Central memory CD8-positive, alpha-beta T cell (primary cell): ENCODE data around the gene SLC22A16.

Source experiments
- ATAC-seq: fragments of 150-1000 bp; cut with Tn5 transposase; replicated peaks from 2 replicates; pipeline ENCODE4 v1.10.0; 2022; ENCODE audit warnings: mild to moderate bottlenecking, moderate FRiP score, moderate number of reproducible peaks; ENCODE audit not compliant: poor library complexity, severe bottlenecking; ENCODE audit errors: extremely low read depth
- DNase-seq, 2 donors: peaks; one replicate each; pipeline ENCODE4 v3.0.0; 2021; ENCODE audit warnings: low spot score in 2 of 2
- H3K27ac Mint-ChIP-seq: one replicate; pipeline ENCODE4 v1.8.0; 2022; ENCODE audit warnings: low read depth, mild to moderate bottlenecking, moderate library complexity, mixed read lengths
- H3K27me3 Mint-ChIP-seq: one replicate; pipeline ENCODE4 v1.8.0; 2022; ENCODE audit warnings: mixed read lengths
- H3K36me3 Mint-ChIP-seq: one replicate; pipeline ENCODE4 v1.8.0; 2022; ENCODE audit warnings: mild to moderate bottlenecking, moderate library complexity, mixed read lengths; ENCODE audit not compliant: insufficient read depth
- H3K4me1 Mint-ChIP-seq: one replicate; pipeline ENCODE4 v1.8.0; 2022; ENCODE audit warnings: mixed read lengths
- H3K4me3 Mint-ChIP-seq: one replicate; pipeline ENCODE4 v1.8.0; 2022; ENCODE audit warnings: mild to moderate bottlenecking, moderate library complexity, mixed read lengths
- H3K9me3 Mint-ChIP-seq: one replicate; pipeline ENCODE4 v1.8.0; 2022; ENCODE audit warnings: mixed read lengths

SLC22A16 gene, protein sequence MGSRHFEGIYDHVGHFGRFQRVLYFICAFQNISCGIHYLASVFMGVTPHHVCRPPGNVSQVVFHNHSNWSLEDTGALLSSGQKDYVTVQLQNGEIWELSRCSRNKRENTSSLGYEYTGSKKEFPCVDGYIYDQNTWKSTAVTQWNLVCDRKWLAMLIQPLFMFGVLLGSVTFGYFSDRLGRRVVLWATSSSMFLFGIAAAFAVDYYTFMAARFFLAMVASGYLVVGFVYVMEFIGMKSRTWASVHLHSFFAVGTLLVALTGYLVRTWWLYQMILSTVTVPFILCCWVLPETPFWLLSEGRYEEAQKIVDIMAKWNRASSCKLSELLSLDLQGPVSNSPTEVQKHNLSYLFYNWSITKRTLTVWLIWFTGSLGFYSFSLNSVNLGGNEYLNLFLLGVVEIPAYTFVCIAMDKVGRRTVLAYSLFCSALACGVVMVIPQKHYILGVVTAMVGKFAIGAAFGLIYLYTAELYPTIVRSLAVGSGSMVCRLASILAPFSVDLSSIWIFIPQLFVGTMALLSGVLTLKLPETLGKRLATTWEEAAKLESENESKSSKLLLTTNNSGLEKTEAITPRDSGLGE

DNA sequence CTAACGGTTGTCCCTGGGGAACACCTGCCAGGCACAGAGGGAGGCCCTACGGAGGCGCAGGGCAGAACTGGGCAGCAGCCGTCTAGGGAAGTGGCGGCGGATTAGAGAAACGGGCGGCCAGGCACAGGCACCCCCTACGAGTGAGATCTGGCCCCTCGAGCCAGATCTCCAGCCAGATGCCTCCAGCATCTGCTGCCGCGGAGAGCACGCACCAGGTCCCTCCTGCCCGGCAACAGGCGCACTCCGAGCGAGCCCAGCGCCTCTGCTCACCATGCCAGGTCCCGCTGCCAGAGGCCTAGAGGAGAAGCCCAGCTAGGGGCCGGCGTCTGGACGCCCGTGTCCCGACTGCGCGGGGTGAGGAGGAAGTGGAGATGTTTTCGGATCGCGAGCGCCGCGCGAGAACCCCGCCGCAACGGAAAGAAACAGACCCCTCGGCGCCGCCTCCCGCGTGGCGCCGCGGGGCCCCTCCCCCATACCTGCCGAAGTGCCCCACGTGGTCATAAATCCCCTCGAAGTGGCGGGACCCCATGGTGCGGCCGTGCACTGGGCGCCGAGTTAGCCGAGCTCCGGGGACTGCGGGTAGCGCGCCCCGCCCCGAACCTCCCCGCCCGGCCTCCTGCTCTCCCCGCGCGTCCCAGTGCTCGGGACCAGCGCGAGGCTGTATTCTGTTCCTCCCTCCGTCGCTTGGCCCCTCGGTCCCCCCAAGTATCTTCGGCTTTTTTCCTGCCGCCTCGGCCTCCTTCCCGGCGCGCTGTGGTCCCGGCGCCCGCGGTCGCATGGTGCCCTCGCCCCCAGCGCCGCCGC lies at the start of gene SLC22A16:
TSS of gene SLC22A16 (minus strand) at position 568 of the 804 bp plus-strand sequence. CDS start at position 529, 39 bp downstream.
- H3K9me3 Mint-ChIP-seq = no peaks in the 10 kb centered on the region
- H3K36me3 Mint-ChIP-seq = no peaks in the 10 kb centered on the region
- ATAC-seq (no peak), DNase-seq (no peak)
- H3K27me3 Mint-ChIP-seq = peaks cover 59% of the 10 kb centered on the region
- H3K27ac Mint-ChIP-seq = no peak within 1 kb of the TSS
- H3K4me3 Mint-ChIP-seq = peak within 1 kb of the TSS; percentile 29
- H3K4me1 Mint-ChIP-seq = peaks cover 7% of the 10 kb centered on the region

- ATAC-seq = no peak
- H3K27me3 Mint-ChIP-seq = peaks cover 11% of the 10 kb centered on the region
- no peak overlapping the region for H3K27ac Mint-ChIP-seq
- DNase-seq = no peak
- H3K4me3 Mint-ChIP-seq = no peak overlapping the region
- no peaks in the 10 kb centered on the region for H3K36me3 Mint-ChIP-seq
- H3K9me3 Mint-ChIP-seq = no peaks in the 10 kb centered on the region
- H3K4me1 Mint-ChIP-seq = no peaks in the 10 kb centered on the region
Measured at GRCh38 chr6:110525001-110525400, 48.6 kb upstream of the SLC22A16 start.

DNA sequence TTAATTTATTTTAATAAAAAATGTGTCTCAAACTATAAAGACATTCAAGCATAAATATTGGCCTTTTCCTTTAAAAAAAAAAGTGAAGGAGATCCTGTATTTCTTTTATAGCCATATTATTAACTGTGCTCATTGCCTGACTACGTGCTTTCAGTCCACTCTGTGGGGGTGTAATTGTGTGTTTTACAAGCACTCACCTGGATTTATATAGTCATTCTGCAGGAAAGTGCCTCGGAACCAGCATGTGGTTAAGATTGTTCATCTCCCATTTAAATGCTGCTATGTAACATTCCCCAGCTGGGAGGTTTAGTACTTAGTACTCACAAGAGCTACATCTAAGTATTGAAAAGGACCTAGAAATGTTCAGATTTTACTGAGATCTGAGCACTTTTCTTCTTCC lies 47.9 kb upstream of the SLC22A16 start:
- H3K27ac Mint-ChIP-seq = no peak overlapping the region

GRCh38 chr6:110523451-110524021 lies 47.1 kb upstream of the SLC22A16 start:
- no peak overlapping the region for H3K4me3 Mint-ChIP-seq
- no peak for DNase-seq
- H3K27me3 Mint-ChIP-seq = no peaks in the 10 kb centered on the region
- no peak overlapping the region for H3K27ac Mint-ChIP-seq
- no peak for ATAC-seq
- no peaks in the 10 kb centered on the region for H3K9me3 Mint-ChIP-seq
- H3K36me3 Mint-ChIP-seq = no peaks in the 10 kb centered on the region
- H3K4me1 Mint-ChIP-seq = no peaks in the 10 kb centered on the region

More for the DNA sequence above, 47.9 kb upstream of the SLC22A16 start:
- ATAC-seq (no peak), DNase-seq (no peak)
- Mint-ChIP-seq H3K4me1 (no peaks in the 10 kb centered on the region), H3K36me3 (no peaks in the 10 kb centered on the region), H3K9me3 (no peaks in the 10 kb centered on the region), H3K4me3 (no peak overlapping the region), H3K27me3 (peaks cover 4% of the 10 kb centered on the region)

- H3K36me3 Mint-ChIP-seq = no peaks in the 10 kb centered on the region
- no peaks in the 10 kb centered on the region for H3K4me1 Mint-ChIP-seq
- H3K4me3 Mint-ChIP-seq = no peak overlapping the region
- no peaks in the 10 kb centered on the region for H3K9me3 Mint-ChIP-seq
- ATAC-seq (no peak), DNase-seq (no peak)
- peaks cover 7% of the 10 kb centered on the region for H3K27me3 Mint-ChIP-seq
- no peak overlapping the region for H3K27ac Mint-ChIP-seq
Measured at GRCh38 chr6:110522427-110522826, 46.0 kb upstream of the SLC22A16 start.

DNA sequence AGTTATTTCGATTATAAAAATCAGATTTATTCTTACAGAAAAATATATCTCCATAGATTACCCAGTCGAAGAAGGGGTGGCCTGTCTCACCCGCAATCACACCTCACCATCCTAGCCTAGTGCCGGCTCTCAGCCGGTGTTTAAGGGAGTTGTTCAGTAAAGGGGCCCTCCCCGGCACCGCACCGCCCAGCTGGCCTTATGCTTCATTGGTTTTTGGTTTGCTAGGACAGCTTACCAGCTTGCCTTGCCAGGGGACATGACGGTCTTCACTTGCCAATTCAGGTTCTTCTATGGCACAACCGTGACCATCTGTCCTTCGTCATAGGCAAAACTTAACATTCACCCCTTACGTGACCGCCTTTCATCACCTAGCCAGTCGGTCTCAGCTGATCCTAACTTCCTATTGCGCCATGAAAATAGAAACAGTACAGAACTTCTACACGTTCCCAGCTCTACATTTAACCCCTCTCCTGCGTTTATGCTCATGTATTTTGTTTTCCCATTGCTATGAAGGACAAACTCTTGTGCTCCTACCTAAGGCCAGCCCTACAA lies 44.7 kb upstream of the SLC22A16 start:
- Mint-ChIP-seq H3K9me3 (no peaks in the 10 kb centered on the region), H3K36me3 (no peaks in the 10 kb centered on the region), H3K27me3 (peaks cover 13% of the 10 kb centered on the region), H3K27ac (no peak overlapping the region), H3K4me1 (no peaks in the 10 kb centered on the region), H3K4me3 (no peak overlapping the region)
- no peak for ATAC-seq
- DNase-seq = no peak

GRCh38 chr6:110520209-110520965 lies 44.0 kb upstream of the SLC22A16 start:
- no peak for ATAC-seq

DNA sequence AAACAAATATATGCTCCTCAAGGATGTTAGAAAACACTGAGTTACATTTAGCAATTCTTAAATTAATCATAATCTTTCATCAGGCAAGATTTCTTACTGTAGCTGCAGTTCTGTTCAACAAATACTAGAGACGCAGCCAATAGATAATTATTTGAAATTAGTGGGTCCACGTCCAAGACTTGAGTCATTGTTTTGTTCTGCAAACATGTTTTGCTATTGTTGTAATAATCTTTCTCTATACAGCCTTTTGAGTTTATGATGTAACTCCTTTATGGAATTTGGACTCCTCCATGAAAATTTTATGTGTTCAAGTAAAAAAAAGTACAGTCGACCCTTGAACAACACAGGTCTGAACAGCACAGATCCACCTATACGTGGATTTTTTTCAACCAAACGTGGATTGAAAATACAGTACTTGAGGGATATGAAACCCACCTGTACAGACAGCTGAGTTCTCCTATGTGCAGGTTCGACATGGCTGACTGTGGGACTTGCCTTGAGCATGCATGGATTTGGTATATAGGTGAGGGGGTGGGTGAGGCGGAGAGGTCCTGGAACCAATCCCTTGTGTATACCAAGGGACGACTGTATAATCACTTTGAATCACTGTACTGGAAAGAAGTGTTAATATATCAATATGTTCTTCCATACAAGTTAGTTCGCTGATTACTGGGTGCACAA lies 41.3 kb upstream of the SLC22A16 start:
- Mint-ChIP-seq H3K36me3 (no peaks in the 10 kb centered on the region), H3K4me3 (no peak overlapping the region), H3K27me3 (peaks cover 21% of the 10 kb centered on the region), H3K9me3 (no peaks in the 10 kb centered on the region), H3K27ac (no peak overlapping the region), H3K4me1 (no peaks in the 10 kb centered on the region)
- ATAC-seq (no peak), DNase-seq (no peak)

More at GRCh38 chr6:110520209-110520965, 44.0 kb upstream of the SLC22A16 start:
- Mint-ChIP-seq H3K4me3 (no peak overlapping the region), H3K27ac (no peak overlapping the region), H3K4me1 (no peaks in the 10 kb centered on the region), H3K36me3 (no peaks in the 10 kb centered on the region), H3K27me3 (peaks cover 13% of the 10 kb centered on the region), H3K9me3 (no peaks in the 10 kb centered on the region)
- DNase-seq = no peak

DNA sequence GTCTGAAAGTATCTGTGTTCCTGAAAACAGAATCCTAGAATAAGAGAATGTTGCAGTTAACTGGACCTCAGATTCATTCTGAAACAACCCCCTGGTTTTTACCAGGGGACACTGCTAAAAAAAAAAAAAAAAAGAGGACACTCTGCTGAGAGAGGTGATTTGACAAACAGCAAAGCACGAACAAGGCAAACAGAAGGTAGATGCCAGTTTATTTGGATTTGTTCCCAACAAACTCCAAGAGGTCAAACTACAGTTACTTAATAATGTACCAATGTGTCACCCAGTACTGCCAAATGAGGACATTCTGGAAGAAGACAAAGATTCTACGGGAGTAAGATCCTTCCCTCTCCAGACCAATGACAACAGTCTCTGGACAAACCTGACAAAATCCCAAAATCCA lies 40.6 kb upstream of the SLC22A16 start:
- no peak for ATAC-seq

GRCh38 chr6:110514818-110515217 lies 38.4 kb upstream of the SLC22A16 start:
- Mint-ChIP-seq H3K4me3 (no peak overlapping the region), H3K36me3 (peaks cover 1% of the 10 kb centered on the region), H3K27ac (no peak overlapping the region), H3K9me3 (no peaks in the 10 kb centered on the region), H3K27me3 (peaks cover 30% of the 10 kb centered on the region), H3K4me1 (no peaks in the 10 kb centered on the region)
- no peak for ATAC-seq
- DNase-seq = no peak

More for the DNA sequence above, 40.6 kb upstream of the SLC22A16 start:
- Mint-ChIP-seq H3K36me3 (peaks cover under 1% of the 10 kb centered on the region), H3K27ac (no peak overlapping the region), H3K27me3 (peaks cover 24% of the 10 kb centered on the region), H3K4me3 (no peak overlapping the region), H3K4me1 (no peaks in the 10 kb centered on the region), H3K9me3 (no peaks in the 10 kb centered on the region)
- no peak for DNase-seq

- Mint-ChIP-seq H3K4me1 (no peaks in the 10 kb centered on the region), H3K9me3 (no peaks in the 10 kb centered on the region), H3K36me3 (peaks cover 1% of the 10 kb centered on the region), H3K27ac (no peak overlapping the region), H3K27me3 (peaks cover 38% of the 10 kb centered on the region), H3K4me3 (no peak overlapping the region)
- ATAC-seq = no peak
- no peak for DNase-seq
Measured at GRCh38 chr6:110512991-110513390, 36.6 kb upstream of the SLC22A16 start.
